SJCRH30 (cell line): ENCODE measurements around the gene PAQR5. TPM values are rescaled to one million over a fixed set of nuclear protein-coding genes. Genes with fewer than 3 reads are reported as not detected.

Experiments used
- DNase-seq, 2 experiments: peaks; one replicate each; pipeline ENCODE4 v3.0.0-alpha.2; 2015 to 2020
- H3K27ac ChIP-seq: fragments of 250-450 bp; sonication (Bioruptor Pico); 2 replicates; pipeline ENCODE4 v1.5.1; 2020; ENCODE audit warnings: mild to moderate bottlenecking, moderate library complexity
- H3K27me3 ChIP-seq: fragments of 250-450 bp; sonication (Bioruptor Pico); 2 replicates; pipeline ENCODE4 v1.5.1; 2020; ENCODE audit warnings: mild to moderate bottlenecking, moderate library complexity
- H3K36me3 ChIP-seq: fragments of 250-450 bp; sonication (Bioruptor Pico); 2 replicates; pipeline ENCODE4 v1.5.1; 2020; ENCODE audit warnings: mild to moderate bottlenecking, moderate library complexity
- H3K4me1 ChIP-seq: fragments of 250-450 bp; sonication (Bioruptor Pico); 2 replicates; pipeline ENCODE4 v1.5.1; 2020; ENCODE audit warnings: mild to moderate bottlenecking, moderate library complexity
- H3K4me3 ChIP-seq: fragments of 250-450 bp; sonication (Bioruptor Pico); 2 replicates; pipeline ENCODE4 v1.5.1; 2020; ENCODE audit warnings: mild to moderate bottlenecking, moderate library complexity
- H3K9me3 ChIP-seq: fragments of 250-450 bp; sonication (Bioruptor Pico); replicated peaks from 2 replicates; pipeline ENCODE4 v1.5.1; 2020; ENCODE audit warnings: mild to moderate bottlenecking, moderate library complexity
- total RNA-seq: library from RNA; depleted of rRNA; stranded (reverse); fragments of >200 nt; shearing (Covaris generic); gene quantifications from 2 replicates; pipeline ENCODE4 v1.2.3, GENCODE V29; 2014

The PAQR5 gene
- total RNA-seq, 1 experiment from 2014 or later = 0.06 TPM

DNA sequence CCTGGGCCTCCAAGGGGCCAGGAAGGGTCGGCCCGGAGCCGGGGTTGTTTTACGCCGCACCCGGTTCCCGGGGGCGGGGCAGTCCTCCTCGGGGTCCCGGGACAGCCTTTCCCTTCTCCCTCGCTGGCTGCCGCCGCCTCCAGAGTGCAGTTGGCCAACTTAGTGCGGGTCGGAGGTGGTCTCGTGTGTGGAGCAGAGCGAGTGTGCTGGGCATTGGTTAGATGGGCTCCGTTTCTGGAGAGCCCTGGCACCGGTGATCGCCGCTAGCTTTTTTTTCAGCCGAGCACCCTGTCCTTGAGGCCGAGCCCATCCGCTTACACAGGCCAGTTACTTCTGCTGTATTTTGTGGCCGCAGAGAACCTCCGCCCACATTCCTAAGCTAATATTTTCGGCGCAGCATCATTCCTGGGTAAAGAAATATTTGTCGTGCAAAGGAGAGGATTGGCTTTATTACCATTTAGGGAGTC, 116.0 kb downstream of the PAQR5 start:
- H3K36me3 ChIP-seq = peaks cover 38% of the 10 kb centered on the region
- H3K9me3 ChIP-seq = no peaks in the 10 kb centered on the region
- peak overlapping the region; percentile 90 for H3K27ac ChIP-seq
- peak; percentile 85 for DNase-seq
- H3K27me3 ChIP-seq = no peaks in the 10 kb centered on the region
- H3K4me1 ChIP-seq = peaks cover 7% of the 10 kb centered on the region
- peak overlapping the region; percentile 89 for H3K4me3 ChIP-seq

DNA sequence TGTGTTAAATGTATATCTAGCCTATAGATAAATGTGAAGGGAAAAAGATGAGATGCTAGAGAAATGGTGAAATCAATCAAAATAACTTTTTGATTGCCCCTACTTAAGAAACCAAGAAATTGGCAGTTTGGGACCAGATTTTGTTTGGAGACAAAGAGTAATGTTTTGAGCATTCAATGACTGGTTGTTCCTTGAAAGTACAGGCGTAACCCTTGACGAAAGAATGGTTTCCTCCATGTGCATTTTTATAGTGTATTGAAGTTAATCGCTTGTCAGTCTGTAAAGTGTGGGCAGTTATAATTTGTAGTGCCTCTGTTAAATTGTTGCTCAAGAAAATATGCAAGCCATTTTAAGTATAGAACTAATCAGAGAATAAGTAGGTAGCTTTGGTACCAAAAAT, 116.7 kb downstream of the PAQR5 start:
- H3K27ac ChIP-seq = peak overlapping the region; percentile 90
- peak overlapping the region; percentile 89 for H3K4me3 ChIP-seq
- H3K4me1 ChIP-seq = peaks cover 3% of the 10 kb centered on the region

DNA sequence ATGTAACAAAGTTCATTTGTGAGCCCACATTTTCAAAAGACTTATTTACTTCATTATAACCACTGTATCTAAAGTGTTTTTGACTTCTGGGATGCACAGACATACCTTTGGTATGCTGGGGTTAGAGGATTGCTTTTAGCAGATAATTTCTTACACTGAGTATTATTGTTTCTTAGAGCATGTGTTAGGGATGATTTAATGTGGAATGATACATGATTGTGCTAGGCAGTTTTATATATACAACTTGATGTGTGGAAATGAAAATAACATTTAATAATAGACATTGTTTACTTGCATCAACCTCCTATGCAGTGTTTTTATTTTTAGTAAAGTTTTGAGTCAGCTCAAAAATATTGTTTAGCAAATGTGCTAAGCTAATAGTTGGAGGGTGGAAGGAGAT, 118.9 kb downstream of the PAQR5 start:
- Histone ChIP-seq H3K9me3 (no peaks in the 10 kb centered on the region), H3K4me3 (no peak overlapping the region), H3K27me3 (no peaks in the 10 kb centered on the region), H3K27ac (no peak overlapping the region), H3K36me3 (peaks cover 63% of the 10 kb centered on the region), H3K4me1 (no peaks in the 10 kb centered on the region)
- no peak for DNase-seq

More for the DNA sequence above, 116.7 kb downstream of the PAQR5 start:
- H3K9me3 ChIP-seq = no peaks in the 10 kb centered on the region
- no peaks in the 10 kb centered on the region for H3K27me3 ChIP-seq
- no peak for DNase-seq
- H3K36me3 ChIP-seq = peaks cover 41% of the 10 kb centered on the region

- H3K9me3 ChIP-seq = no peaks in the 10 kb centered on the region
- H3K4me1 ChIP-seq = no peaks in the 10 kb centered on the region
- DNase-seq = no peak
- H3K36me3 ChIP-seq = peaks cover 95% of the 10 kb centered on the region
- H3K27ac ChIP-seq = no peak overlapping the region
- H3K27me3 ChIP-seq = no peaks in the 10 kb centered on the region
- H3K4me3 ChIP-seq = no peak overlapping the region
These were observed 122.8 kb downstream of the PAQR5 start for GRCh38 chr15:69421498-69421897.

DNA sequence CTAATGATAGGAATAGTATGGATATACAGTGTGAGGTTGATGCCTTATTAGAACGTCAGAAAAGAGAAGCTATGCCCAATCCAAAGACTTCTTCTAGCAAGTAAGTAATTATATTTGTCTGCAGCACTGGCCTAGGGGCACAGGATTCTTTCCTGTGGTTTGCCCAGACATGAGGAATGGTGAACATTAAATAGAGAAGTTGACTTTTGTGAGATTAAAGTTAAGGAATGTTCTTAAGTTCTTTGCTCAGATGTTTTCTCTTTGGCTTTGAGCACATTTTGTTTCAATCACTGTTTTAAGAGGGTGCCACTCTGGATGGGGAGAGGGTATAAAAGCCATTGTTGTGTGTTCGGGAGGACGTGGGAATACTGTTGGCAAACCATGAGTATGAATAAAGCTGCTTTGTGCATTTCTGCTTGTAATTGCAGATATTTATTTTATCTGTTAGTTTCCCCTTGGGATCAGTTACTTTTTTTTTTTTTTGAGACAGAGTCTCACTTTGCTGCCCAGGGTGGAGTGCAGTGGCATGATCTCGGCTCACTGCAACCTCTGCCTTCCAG, 123.7 kb downstream of the PAQR5 start:
- DNase-seq = no peak
- peaks cover 95% of the 10 kb centered on the region for H3K36me3 ChIP-seq
- H3K4me3 ChIP-seq = no peak overlapping the region
- H3K9me3 ChIP-seq = no peaks in the 10 kb centered on the region
- no peak overlapping the region for H3K27ac ChIP-seq
- no peaks in the 10 kb centered on the region for H3K4me1 ChIP-seq
- H3K27me3 ChIP-seq = no peaks in the 10 kb centered on the region

DNA sequence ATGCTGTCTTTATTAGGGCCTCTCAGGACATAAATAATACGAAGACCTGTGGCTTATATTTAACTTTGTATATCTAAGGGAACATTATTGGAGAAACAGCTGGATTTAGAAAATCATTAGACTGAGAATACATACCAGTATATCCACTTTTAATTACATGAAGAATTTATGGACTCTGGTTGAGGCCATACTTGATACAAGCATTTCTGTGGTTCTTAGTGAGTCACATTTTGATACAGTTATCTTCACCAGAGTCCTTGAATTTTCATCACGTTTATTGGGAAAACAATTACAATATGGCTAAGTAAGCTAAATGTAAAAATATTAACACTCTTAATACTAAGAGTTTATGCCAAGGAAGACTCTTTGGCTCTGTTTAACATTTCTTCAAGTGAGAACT, 125.3 kb downstream of the PAQR5 start:
- no peak for DNase-seq
- no peaks in the 10 kb centered on the region for H3K9me3 ChIP-seq
- H3K27me3 ChIP-seq = no peaks in the 10 kb centered on the region
- no peak overlapping the region for H3K27ac ChIP-seq
- no peak overlapping the region for H3K4me3 ChIP-seq
- peaks cover 94% of the 10 kb centered on the region for H3K36me3 ChIP-seq
- no peaks in the 10 kb centered on the region for H3K4me1 ChIP-seq

GRCh38 chr15:69424748-69425413, 126.2 kb downstream of the PAQR5 start:
- no peak overlapping the region for H3K27ac ChIP-seq
- no peaks in the 10 kb centered on the region for H3K9me3 ChIP-seq
- H3K27me3 ChIP-seq = no peaks in the 10 kb centered on the region
- H3K36me3 ChIP-seq = peaks cover 96% of the 10 kb centered on the region
- no peaks in the 10 kb centered on the region for H3K4me1 ChIP-seq
- no peak for DNase-seq
- H3K4me3 ChIP-seq = no peak overlapping the region

GRCh38 chr15:69433831-69434230, 135.1 kb downstream of the PAQR5 start:
- H3K4me3 ChIP-seq = no peak overlapping the region
- H3K27me3 ChIP-seq = no peaks in the 10 kb centered on the region
- no peak for DNase-seq
- H3K36me3 ChIP-seq = peaks cover 96% of the 10 kb centered on the region
- H3K27ac ChIP-seq = no peak overlapping the region
- H3K4me1 ChIP-seq = no peaks in the 10 kb centered on the region
- no peaks in the 10 kb centered on the region for H3K9me3 ChIP-seq

DNA sequence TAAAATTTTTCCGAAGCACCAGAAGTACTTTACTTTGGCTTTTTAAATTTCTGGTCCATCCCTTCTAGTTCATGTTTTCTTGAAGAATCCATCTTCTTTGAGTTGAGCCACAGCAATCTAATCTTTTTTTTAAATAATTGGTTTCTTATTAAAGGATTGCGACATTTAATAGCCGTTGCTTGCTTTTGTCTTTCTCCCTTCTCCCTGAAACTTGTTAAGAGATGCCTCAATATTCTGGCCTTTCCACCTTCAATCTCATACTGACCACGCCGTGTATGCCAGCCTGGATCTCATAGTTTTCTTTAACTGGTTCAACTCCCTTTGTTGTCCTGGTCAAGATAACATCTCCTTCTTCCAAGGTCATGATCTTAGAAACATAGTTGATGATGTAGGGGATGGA, 135.5 kb downstream of the PAQR5 start:
- no peak overlapping the region for H3K27ac ChIP-seq
- DNase-seq = no peak
- H3K9me3 ChIP-seq = no peaks in the 10 kb centered on the region
- H3K27me3 ChIP-seq = no peaks in the 10 kb centered on the region
- peaks cover 96% of the 10 kb centered on the region for H3K36me3 ChIP-seq
- no peak overlapping the region for H3K4me3 ChIP-seq
- H3K4me1 ChIP-seq = no peaks in the 10 kb centered on the region

DNA sequence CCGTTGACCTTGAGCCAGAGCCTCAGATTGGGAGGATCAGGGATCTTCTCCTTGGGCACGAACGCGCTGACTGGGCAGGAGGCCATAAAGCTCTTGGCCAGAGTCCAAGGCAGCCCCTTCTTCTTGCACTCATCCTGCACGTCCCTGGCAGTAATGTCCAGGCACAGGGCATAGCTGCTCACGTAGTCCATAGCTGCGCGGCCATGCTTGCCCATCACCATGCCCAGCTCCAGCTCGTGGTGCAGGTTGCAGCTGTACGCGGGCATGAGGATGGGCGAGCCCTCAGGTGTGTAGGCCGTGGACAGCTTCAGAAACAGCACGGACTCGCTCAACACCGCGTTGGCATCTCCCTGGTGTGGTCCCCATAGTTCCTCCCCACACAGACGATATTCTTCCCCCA, 136.0 kb downstream of the PAQR5 start:
- Histone ChIP-seq H3K4me1 (no peaks in the 10 kb centered on the region), H3K36me3 (peaks cover 96% of the 10 kb centered on the region)

GRCh38 chr15:69435985-69436384, 137.3 kb downstream of the PAQR5 start:
- peaks cover 96% of the 10 kb centered on the region for H3K36me3 ChIP-seq
- no peak overlapping the region for H3K27ac ChIP-seq
- no peak for DNase-seq
- H3K4me1 ChIP-seq = no peaks in the 10 kb centered on the region
- no peaks in the 10 kb centered on the region for H3K9me3 ChIP-seq
- no peaks in the 10 kb centered on the region for H3K27me3 ChIP-seq
- no peak overlapping the region for H3K4me3 ChIP-seq

More for the DNA sequence above, 136.0 kb downstream of the PAQR5 start:
- Histone ChIP-seq H3K27ac (no peak overlapping the region), H3K27me3 (no peaks in the 10 kb centered on the region), H3K9me3 (no peaks in the 10 kb centered on the region), H3K4me3 (no peak overlapping the region)
- no peak for DNase-seq

- no peak overlapping the region for H3K27ac ChIP-seq
- H3K36me3 ChIP-seq = peaks cover 98% of the 10 kb centered on the region
- H3K4me3 ChIP-seq = no peak overlapping the region
- no peak for DNase-seq
- no peaks in the 10 kb centered on the region for H3K4me1 ChIP-seq
- no peaks in the 10 kb centered on the region for H3K9me3 ChIP-seq
- no peaks in the 10 kb centered on the region for H3K27me3 ChIP-seq
These were observed 138.2 kb downstream of the PAQR5 start for GRCh38 chr15:69436951-69437350.

- Histone ChIP-seq H3K27me3 (no peaks in the 10 kb centered on the region), H3K27ac (no peak overlapping the region), H3K36me3 (peaks cover 98% of the 10 kb centered on the region), H3K9me3 (no peaks in the 10 kb centered on the region), H3K4me3 (no peak overlapping the region), H3K4me1 (no peaks in the 10 kb centered on the region)
- DNase-seq = no peak
These were observed 140.9 kb downstream of the PAQR5 start for GRCh38 chr15:69439623-69440022.

GRCh38 chr15:69443032-69443611, 144.4 kb downstream of the PAQR5 start:
- Histone ChIP-seq H3K4me3 (no peak overlapping the region), H3K4me1 (no peaks in the 10 kb centered on the region), H3K27me3 (no peaks in the 10 kb centered on the region), H3K9me3 (no peaks in the 10 kb centered on the region), H3K36me3 (peaks cover 98% of the 10 kb centered on the region), H3K27ac (no peak overlapping the region)
- no peak for DNase-seq

GRCh38 chr15:69444686-69445085, 146.0 kb downstream of the PAQR5 start:
- Histone ChIP-seq H3K36me3 (peaks cover 91% of the 10 kb centered on the region), H3K27ac (no peak overlapping the region), H3K4me3 (no peak overlapping the region), H3K4me1 (no peaks in the 10 kb centered on the region), H3K9me3 (no peaks in the 10 kb centered on the region), H3K27me3 (no peaks in the 10 kb centered on the region)
- DNase-seq = no peak
